ENCODE results near the gene FARSB.
"Not testable (repeated sequence)": the region's sequence is repeated elsewhere in the genome, so short reads cannot be mapped to it uniquely, and the experiment has no call there.

FARSB gene

DNA sequence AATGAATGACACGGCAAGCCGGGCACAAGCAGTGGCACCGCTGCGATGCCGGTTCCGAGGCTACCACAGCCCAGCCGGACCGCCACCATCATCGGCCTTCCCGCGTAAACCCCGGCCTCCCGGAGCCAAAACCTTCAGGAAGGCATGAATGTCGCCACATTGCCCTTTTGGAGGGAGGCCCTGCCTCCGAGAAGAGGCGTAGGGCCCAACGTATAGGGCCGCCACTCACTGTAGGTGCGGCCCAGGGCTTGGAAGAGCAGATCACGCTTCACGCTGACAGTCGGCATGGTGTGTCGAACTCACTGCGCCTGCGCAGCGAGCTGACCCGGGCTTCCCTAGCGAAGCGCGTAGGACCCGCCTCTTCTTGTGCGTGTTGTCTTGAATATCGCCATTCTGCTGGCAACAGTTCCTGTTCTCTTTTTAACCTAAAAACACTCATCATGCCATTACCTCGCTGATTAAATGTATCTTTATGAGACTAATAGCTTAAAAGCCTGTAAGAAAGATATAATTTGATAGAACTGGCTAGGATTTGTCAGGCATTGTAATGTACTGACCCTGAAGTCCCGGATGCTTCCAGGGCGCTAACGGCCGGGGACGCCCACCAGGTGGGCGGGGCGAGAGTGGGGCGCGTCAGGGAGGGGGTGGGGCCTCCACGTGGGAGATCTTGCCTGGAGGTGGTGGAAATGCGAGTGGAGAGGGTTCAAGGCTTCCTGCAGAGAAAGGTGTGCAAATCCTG is at the start of gene FARSB:
Gene FARSB (minus strand): TSS at position 306 of the 739 bp plus-strand sequence. CDS start 19 bp downstream, at position 287.
- peak; percentile 93 for DNase-seq

DNA sequence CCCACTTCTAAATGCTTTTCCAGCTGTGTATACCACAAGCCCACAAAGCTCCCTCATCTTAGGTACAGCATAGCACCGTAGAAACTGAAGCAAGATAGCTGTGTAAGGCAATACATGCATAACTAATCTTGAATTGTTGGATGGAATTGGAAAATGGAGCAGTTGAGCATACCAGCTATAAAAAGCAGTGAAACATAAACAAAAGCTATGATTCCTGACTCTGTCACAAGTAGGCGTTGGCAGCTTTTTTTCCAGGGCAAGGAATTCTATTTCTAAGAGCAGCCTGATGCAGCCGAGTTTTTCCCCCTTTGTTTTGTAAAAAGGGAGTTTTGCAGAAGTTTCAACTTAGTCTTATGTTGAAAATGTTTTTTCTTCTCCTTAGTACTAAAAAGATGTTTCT is 48.0 kb upstream of the FARSB start:
- no peak for DNase-seq

DNA sequence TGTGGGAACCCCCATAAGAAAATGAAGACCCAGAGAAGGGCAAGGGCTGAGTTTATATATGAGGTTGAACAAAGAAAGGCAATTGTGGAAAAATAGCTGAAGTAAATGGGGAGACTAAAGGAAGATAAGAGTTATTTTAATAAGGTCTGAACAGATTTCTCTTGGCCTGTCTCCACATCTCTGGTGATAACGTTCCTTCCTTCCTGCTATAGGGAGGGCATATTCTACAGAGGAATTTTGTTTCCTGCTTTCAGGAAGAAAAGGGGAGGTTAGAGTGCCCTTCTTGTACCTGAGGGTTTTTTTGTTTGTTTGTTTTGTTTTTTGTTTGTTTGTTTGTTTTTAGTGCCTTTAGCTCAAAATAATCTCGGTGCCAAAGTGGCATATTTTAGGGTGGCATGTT is 47.2 kb upstream of the FARSB start:
- DNase-seq: no peak

DNA sequence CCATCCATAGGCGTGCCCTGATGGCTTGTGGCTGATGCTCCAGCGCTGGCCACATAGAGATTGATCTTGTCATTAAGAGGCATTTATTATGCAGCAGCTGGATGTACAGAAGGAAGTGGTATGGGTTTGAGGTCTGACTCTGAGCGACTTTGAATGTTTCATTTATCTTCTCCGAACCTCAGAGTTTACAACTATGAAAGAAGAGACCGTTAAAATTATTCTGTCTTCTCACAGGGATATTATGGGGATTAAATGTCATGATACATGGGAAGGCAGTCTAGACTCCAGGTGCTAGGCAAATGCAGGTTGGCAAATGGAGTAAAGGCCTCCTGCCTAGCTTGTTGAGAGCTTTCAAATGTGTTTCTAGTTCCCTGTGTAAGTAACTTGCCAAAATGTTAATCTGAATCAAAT is 45.8 kb upstream of the FARSB start:
- DNase-seq: no peak

- no peak for DNase-seq
These were observed 45.3 kb upstream of the FARSB start for GRCh38 chr2:222701233-222701632.

- DNase-seq: no peak
These were observed 42.4 kb upstream of the FARSB start for GRCh38 chr2:222698276-222698675.

GRCh38 chr2:222693837-222694236 is 37.9 kb upstream of the FARSB start:
- no peak for DNase-seq

DNA sequence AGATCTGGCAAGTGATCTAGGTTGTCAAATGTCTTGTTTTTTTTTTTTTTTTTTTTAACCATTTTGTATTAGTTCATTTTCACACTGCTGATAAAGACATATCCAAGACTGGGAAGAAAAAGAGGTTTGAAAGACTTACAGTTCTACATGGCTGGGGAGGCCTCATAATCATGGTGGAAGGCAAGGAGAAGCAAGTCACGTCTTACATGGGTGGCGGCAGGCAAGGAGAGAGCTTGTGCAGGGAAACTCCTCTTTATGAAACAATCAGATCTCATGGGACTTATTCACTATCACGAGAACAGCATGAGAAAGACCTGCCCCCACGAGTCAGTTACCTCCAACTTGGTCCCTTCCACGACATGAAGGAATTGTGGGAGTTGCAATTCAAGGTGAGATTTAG is 37.5 kb upstream of the FARSB start:
- not testable (repeated sequence) for DNase-seq

- peak; percentile 40 for DNase-seq
These were observed 34.8 kb upstream of the FARSB start for GRCh38 chr2:222690564-222691200.

DNA sequence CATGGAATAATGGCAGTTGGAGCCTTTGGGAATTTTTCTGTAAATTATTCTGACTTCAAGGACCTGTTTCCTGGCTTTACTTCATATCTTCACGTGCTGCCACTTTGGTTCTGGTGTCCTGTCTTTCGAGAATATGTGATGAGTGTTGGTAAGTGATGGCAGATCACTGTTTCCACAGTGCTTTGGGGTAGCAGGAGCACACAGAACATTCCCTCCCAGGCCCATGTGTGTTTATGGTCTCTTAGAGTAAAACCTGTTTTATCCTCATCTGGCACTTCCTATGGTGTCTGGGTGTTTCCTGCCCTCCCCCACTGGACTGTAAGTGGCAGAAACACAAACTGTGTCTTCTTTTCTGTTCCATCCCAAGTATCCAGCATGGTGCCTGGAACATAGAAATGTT is 33.4 kb upstream of the FARSB start:
- DNase-seq: no peak

GRCh38 chr2:222688917-222689316 is 33.0 kb upstream of the FARSB start:
- DNase-seq: no peak

DNA sequence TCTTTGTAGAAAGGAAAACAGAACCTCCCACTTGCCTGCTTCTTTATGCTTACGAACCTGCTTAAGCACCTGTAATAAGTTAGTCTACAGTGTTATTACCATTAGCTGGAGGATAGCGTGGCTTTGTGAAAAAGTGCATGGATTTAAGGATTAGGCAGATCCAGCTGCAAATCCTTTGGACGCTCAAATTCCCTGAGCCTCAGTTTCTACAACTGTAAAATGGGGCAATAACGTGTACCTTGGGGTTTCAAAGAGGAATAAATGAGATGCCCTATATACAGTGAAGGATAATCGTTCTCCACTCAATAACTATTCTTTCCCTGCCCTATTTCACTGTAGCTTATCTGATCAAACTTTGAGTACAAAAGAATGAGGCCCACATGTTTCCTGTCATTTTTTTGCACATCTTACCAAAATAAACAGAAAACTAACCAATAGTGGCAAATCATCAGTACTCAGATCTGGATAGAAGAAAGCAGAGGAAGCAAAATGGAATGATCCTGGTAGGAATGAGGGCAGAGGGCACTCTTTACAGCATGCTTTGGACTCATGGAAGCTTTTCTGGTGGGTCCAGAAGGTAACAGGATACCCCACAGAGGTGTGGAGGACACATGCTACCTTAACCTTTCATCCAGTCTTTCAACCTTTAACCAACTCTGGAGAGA is 30.3 kb upstream of the FARSB start:
- DNase-seq: no peak

- DNase-seq: no peak
These were observed 27.9 kb upstream of the FARSB start for GRCh38 chr2:222683805-222684204.

DNA sequence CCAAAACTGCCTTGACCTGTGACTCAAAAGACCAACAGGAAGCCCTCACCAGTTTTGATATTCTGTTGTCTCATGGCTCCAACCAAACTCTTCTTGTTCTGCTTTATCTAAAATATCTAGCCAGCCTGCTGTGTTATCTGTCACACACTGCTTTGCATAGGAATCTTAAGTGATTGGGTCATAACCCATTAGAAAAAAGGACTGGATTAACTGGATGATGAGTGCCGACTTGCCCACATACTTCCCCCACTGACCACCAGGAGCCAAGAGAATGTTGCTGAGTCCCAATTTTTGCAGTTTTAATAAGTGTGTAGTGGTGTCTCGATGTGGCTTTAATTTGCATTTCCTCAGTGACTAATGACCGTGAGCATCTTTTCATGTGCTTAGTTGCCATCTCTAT is 22.1 kb upstream of the FARSB start:
- DNase-seq: no peak

DNA sequence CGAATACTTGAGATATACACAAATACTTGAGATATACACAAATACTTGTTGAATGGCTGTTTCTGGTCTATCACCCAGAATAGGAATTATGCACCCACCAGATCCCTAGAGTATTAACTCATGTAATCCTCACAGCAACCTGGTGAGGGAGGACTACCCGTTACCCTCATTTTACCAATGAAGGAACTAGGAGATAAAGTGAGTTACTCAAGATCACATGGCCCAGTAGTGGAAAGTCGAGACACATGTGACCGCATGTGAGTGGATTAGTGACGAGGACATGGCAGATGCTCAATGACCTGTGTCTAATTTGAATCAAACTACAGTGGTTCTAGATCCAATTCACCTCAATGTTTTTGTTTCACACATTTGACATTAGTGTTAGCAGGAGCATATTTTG is 18.0 kb upstream of the FARSB start:
- no peak for DNase-seq

DNA sequence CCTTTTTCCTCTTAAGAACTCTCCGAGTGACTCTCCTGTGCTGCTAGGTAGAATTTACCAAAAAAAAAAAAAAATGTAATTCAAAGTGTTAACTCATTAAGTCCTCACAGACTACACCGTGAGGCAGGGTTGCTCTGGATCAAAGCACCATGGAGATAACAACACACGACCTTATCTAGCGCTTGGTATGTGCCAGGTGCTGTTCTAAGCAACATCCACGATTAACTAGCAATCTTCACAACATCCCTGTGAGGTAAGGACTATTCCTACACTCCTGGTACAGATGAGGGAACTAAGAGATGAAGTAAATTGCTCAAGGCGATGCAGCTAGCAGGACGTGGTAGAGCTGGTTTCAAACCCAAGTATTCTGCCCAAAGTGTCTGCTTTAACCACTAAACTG is 17.4 kb upstream of the FARSB start:
- no peak for DNase-seq

GRCh38 chr2:222672068-222672401 is 16.1 kb upstream of the FARSB start:
- DNase-seq: no peak

DNA sequence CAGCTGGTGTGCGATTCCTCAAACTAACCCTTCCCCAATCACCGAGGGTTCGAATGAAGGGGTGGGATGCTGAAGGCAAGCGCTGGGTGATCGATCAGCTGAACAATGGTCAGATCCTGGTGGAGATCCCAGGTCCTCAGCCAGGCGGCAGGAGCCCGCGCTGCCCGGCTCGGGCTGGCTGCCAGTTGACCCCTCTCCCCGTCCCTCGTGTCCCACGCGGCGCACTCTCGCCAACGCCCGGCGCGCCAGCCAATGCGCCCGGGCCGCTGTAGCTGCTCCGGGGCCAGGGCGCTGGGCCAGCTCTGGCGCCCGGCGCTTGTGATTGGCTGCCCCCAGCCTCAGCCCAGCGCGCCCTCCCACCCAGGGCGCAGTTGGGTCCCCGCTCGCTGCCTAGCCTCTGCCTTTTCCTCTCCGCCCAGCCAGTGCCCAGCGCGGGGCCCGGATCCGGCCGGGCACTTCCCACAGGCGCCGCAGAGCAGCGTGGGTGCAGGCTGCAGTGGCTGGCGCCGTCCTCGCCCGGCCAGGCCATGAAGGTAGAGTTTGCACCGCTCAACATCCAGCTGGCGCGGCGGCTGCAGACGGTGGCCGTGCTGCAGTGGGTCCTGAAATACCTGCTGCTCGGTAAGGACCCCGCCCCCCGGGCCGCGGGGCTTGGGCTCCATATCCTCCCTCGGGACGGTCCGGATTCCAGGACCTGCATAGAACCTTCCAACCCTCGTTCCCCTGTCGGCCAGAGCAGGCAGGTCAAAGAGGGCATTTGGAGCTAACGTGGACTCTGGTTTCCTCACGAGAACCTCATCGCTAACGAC is 15.6 kb upstream of the FARSB start, which contains the start of gene MOGAT1:
Gene MOGAT1 (plus strand): TSS at position 400 of the 809 bp plus-strand sequence. CDS start 128 bp downstream, at position 528.
- no peak for DNase-seq

DNA sequence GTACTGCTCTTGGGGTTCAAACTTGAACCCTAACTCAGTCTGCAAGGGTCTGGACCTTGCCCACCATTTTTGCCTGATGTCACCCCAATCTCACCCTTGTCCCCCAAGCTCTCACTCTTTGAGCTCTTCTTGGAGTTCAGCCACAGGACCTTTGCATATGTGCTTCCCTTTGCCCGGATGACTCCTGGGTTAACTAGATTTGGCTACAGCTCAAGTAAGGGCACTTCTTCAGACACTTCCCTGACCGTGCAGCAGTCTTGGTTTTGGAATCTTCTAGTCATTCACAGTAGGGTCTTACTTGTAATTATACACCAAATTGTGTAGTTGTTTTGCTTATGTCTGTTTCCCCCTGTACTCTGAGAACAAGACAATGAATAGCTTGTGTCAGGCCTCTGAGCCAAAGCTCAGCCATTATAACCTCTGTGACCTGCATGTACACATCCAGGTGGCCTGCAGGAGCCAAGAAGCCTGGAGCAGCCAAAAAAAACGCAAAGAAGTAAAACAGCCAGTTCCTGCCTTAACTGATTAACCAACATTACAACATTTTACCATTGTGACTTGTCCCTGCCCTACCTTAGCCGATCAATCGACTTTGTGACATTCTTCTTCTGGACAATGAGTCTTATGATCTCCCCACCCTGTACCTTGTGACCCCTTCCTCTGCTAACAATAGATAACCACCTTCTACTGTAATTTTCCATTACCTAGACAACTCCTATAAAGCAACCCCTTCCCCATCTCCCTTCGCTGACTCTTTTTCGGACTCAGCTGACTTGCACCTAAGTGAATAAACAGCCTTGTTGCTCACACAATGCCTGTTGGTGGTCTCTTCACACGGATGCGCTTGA is 14.5 kb upstream of the FARSB start:
- no peak for DNase-seq

- no peak for DNase-seq
These were observed 13.5 kb upstream of the FARSB start for GRCh38 chr2:222669353-222669752.

- no peak for DNase-seq
These were observed 12.7 kb upstream of the FARSB start for GRCh38 chr2:222668494-222669154.

DNA sequence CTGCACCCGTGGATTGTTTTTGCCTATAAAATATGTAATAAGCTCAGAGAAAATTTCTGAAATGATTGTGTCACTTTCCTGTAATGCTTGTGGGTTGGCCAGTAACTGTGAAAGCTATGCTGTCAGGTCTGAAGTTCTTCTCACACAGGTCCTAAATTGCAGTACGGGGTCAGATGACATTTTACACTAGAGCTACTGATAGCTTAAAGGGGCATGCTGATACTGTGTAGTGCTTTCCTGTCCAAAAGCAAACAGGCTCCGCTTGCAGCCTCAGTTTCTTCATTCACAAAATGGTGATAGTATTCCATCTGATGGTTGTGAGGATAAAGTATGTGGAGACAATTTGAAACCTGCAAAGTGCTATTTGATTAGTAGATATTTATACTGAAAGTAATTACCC is 7.6 kb upstream of the FARSB start:
- DNase-seq: no peak

Measured in NCI-H226 (cell line).